ENCODE measurements around the gene PRR35.

Gene PRR35

DNA sequence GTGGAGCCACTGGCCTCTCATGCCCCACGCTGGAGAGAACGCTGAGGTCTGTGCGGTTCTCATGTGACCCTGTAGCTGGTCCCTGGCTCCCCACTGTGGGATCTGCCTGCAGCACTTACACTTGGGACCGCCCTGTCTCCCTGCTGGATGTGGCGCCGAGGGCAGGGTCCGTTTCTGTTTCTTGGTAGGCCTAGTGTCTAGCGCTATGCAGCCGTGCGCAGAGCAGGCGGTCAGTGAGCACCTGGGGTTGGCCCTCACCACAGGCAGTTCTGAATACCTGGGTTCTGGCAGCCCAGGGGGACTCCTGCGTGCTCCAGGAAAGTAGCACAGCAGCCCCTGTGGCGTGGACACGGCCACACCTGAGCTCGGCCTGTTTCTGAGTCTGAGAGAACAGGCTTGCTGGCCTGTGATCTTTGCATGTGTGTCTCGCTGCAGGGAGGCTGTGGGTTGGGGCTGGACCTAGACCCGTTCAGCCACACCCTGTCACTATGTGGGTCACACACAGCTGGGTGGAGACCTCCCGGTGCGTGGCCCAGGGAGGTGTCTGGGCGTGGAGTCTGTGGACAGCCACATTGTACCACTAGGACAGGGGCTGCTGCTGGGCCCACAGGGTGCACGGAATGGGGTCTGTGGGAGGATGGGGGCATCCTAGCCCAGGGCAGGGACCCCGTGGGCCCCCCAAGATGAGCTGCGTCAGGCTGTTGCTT, 29.9 kb upstream of the PRR35 start:
- no peak for TF ChIP-seq POLR2AphosphoS5 (IDR thresholded peaks at IDR 0.05; ENCODE audit: low read depth, low read length)
- no peak for TF ChIP-seq SIN3A (IDR thresholded peaks at IDR 0.05; ENCODE audit: borderline replicate concordance, insufficient read depth, low read length)
- no peak for TF ChIP-seq FOXP2 (optimal IDR thresholded peaks at IDR 0.05; ENCODE audit: borderline replicate concordance, extremely low read depth, extremely low read length, insufficient read depth)
- TF ChIP-seq, protein P1, sequence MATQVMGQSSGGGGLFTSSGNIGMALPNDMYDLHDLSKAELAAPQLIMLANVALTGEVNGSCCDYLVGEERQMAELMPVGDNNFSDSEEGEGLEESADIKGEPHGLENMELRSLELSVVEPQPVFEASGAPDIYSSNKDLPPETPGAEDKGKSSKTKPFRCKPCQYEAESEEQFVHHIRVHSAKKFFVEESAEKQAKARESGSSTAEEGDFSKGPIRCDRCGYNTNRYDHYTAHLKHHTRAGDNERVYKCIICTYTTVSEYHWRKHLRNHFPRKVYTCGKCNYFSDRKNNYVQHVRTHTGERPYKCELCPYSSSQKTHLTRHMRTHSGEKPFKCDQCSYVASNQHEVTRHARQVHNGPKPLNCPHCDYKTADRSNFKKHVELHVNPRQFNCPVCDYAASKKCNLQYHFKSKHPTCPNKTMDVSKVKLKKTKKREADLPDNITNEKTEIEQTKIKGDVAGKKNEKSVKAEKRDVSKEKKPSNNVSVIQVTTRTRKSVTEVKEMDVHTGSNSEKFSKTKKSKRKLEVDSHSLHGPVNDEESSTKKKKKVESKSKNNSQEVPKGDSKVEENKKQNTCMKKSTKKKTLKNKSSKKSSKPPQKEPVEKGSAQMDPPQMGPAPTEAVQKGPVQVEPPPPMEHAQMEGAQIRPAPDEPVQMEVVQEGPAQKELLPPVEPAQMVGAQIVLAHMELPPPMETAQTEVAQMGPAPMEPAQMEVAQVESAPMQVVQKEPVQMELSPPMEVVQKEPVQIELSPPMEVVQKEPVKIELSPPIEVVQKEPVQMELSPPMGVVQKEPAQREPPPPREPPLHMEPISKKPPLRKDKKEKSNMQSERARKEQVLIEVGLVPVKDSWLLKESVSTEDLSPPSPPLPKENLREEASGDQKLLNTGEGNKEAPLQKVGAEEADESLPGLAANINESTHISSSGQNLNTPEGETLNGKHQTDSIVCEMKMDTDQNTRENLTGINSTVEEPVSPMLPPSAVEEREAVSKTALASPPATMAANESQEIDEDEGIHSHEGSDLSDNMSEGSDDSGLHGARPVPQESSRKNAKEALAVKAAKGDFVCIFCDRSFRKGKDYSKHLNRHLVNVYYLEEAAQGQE (IDR thresholded peaks at IDR 0.05; ENCODE audit: insufficient read depth in 1 of 2, low read depth in 2 of 2, low read length in 2 of 2) = no peak
- TF ChIP-seq TAF1 (IDR thresholded peaks at IDR 0.05; ENCODE audit: borderline replicate concordance, insufficient read depth, low read length) = no peak

DNA sequence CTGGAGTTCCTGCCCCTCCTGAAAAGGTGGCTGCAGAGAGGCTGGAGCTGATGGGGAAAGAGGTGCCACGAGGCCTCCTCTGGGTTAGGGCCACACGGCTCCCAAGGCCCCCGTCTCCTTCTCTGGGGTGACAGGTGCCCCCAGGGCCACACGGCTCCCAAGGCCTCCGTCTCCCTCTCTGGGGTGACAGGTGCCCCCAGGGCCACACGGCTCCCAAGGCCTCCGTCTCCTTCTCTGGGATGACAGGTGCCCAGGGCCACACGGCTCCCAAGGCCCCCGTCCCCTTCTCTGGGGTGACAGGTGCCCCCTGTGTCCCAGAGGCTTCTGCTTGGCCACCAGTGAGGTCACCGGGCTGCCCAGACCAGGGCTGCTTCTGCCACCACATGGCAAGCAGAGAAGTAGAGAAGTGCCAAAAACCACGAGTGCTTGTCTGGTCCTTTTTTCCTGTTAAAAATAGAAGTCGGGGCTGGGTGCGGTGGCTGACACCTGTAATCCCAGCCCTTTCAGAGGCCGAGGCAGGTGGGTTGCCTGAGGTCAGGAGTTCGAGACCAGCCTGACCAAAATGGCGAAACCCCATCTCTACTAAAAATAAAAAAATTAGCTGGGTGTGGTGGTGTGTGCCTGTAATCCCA, 28.6 kb upstream of the PRR35 start:
- TF ChIP-seq TAF1 (IDR thresholded peaks at IDR 0.05; ENCODE audit: borderline replicate concordance, insufficient read depth, low read length) = no peak
- TF ChIP-seq SIN3A (IDR thresholded peaks at IDR 0.05; ENCODE audit: borderline replicate concordance, insufficient read depth, low read length) = no peak
- no peak for TF ChIP-seq FOXP2 (optimal IDR thresholded peaks at IDR 0.05; ENCODE audit: borderline replicate concordance, extremely low read depth, extremely low read length, insufficient read depth)
- TF ChIP-seq POLR2AphosphoS5 (IDR thresholded peaks at IDR 0.05; ENCODE audit: low read depth, low read length) = no peak
- TF ChIP-seq, protein P1 (IDR thresholded peaks at IDR 0.05; ENCODE audit: insufficient read depth in 1 of 2, low read depth in 2 of 2, low read length in 2 of 2) = no peak

DNA sequence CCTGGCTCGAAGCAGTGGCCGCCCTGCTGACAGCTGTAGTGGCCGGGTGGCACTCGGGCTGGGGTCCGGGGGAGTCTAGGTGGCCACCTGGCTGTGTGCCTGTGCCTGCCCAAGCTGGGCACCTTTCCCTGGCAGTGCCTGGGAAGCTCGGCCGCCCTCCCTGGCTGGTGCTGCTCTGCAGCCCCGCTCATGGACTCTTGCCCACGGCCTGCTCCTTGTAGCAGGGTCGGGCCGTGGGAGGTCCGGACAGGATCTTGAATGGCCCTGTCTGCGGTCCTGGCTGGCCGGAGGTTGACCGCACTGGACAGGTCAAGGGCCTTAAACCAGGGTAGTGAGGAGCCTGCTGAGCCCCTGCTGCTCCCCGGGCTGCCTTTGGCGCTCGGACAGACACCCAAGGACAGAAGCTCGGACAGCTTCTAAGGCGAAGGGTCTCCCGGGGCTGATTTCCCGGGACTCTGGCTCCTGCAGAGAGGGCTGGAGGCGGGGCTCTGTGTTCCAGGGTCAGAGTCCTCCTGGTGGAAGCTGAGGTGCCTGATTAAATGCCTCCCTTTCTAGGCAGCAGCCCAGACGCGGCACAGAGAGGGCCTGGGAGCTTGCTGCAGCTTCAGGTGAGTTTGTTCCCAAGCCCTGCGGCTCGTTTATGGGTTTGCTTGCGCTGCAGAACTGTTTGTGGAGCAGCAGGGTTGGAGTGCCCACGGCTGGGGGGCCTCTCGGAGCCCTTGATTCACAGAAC, 26.6 kb upstream of the PRR35 start:
- TF ChIP-seq TAF1 (IDR thresholded peaks at IDR 0.05; ENCODE audit: borderline replicate concordance, insufficient read depth, low read length) = no peak
- no peak for TF ChIP-seq SIN3A (IDR thresholded peaks at IDR 0.05; ENCODE audit: borderline replicate concordance, insufficient read depth, low read length)
- TF ChIP-seq POLR2AphosphoS5 (IDR thresholded peaks at IDR 0.05; ENCODE audit: low read depth, low read length) = no peak
- TF ChIP-seq FOXP2 (optimal IDR thresholded peaks at IDR 0.05; ENCODE audit: borderline replicate concordance, extremely low read depth, extremely low read length, insufficient read depth) = no peak
- TF ChIP-seq, protein P1 (IDR thresholded peaks at IDR 0.05; ENCODE audit: insufficient read depth in 1 of 2, low read depth in 2 of 2, low read length in 2 of 2) = no peak

DNA sequence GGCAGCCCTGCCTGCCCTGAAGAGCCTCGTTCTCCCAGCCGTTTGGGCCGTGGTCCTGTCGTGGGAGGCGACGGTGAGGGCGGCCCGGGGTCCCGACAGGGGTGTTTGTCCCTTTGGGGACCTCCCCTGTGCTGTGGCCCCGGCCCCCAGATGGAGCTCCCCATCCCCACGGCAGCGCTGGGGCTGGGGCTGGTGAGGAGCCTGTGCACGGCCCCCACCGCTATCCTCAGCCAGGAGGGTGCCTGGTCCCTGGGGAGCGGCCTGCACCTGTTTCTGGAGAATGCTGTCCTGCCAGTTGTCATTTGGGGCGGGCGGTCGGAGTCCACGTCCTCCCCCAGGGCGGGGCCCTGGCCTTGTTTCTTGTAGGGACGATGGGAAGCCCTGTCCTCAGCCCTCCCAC, 26.1 kb upstream of the PRR35 start:
- TF ChIP-seq FOXP2 (optimal IDR thresholded peaks at IDR 0.05; ENCODE audit: borderline replicate concordance, extremely low read depth, extremely low read length, insufficient read depth) = no peak
- no peak for TF ChIP-seq TAF1 (IDR thresholded peaks at IDR 0.05; ENCODE audit: borderline replicate concordance, insufficient read depth, low read length)
- no peak for TF ChIP-seq SIN3A (IDR thresholded peaks at IDR 0.05; ENCODE audit: borderline replicate concordance, insufficient read depth, low read length)
- TF ChIP-seq POLR2AphosphoS5 (IDR thresholded peaks at IDR 0.05; ENCODE audit: low read depth, low read length) = no peak
- TF ChIP-seq, protein P1 (IDR thresholded peaks at IDR 0.05; ENCODE audit: insufficient read depth in 1 of 2, low read depth in 2 of 2, low read length in 2 of 2) = no peak
